WI38 (cell line): ENCODE results near the gene SLC25A18.
"Not testable (repeated sequence)": the region's sequence is repeated elsewhere in the genome, so short reads cannot be mapped to it uniquely, and the experiment has no call there.

ENCODE experiments used
- H3K4me3 ChIP-seq: 2 replicates; pipeline ENCODE4 v1.5.1; 2011; ENCODE audit warnings: low read depth, mild to moderate bottlenecking, control low read depth, low read length
- TF ChIP-seq, protein P1 (sequence below): IDR thresholded peaks from 2 replicates; pipeline ENCODE4 v1.5.1; 2012; ENCODE audit warnings: low read depth, mild to moderate bottlenecking, control low read depth, low read length

The SLC25A18 gene

DNA sequence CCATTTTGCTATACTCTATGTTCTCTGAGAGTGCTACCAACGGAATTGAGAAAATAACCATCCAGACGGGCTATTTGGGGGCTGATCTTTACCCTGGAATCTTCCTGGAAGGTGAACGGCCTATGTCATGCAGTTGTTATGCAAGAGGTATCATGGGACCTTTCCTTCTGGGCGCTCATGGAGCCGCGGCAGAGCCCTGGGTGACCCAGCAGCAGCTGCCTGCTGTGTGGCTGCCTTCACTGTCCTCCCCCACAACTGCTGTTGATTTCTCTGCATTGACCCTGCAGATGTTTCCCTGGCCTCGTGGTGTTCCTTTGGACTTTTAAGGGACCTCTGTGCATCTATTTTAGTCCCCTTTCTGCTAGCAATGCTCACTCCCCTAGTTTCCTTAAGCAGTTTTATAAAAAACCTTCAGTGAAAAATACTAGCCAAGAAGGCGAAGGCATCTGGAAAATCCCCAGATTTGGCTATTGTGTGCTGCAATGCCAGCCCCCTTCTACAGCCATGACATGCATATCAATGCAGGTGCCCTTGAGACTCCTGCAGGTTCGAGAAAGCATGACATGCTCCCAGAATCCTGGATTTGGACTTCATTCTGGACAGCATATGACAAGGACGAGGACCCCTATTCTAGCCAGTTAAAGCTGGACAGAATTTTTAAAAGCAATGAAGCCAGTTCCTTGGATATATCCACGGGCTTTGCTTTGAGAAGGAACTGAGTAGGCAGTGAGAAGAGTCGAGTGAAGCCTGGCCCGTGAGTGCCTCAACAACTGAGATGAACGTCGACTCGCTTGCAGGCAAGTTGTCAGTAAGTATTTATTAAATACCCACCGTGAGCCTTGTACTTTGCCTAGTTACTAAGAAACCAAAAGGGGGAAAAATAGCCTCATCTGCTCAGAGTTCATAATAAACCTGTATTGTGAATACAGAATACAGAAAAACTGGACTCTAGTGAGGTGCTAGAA, at the start of gene SLC25A18:
Gene SLC25A18 (plus strand): TSS at position 593 of the 965 bp plus-strand sequence. CDS start 16,447 bp downstream, outside the sequence.
- H3K4me3 ChIP-seq = no peak within 1 kb of the TSS
- TF ChIP-seq, protein P1, sequence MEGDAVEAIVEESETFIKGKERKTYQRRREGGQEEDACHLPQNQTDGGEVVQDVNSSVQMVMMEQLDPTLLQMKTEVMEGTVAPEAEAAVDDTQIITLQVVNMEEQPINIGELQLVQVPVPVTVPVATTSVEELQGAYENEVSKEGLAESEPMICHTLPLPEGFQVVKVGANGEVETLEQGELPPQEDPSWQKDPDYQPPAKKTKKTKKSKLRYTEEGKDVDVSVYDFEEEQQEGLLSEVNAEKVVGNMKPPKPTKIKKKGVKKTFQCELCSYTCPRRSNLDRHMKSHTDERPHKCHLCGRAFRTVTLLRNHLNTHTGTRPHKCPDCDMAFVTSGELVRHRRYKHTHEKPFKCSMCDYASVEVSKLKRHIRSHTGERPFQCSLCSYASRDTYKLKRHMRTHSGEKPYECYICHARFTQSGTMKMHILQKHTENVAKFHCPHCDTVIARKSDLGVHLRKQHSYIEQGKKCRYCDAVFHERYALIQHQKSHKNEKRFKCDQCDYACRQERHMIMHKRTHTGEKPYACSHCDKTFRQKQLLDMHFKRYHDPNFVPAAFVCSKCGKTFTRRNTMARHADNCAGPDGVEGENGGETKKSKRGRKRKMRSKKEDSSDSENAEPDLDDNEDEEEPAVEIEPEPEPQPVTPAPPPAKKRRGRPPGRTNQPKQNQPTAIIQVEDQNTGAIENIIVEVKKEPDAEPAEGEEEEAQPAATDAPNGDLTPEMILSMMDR = no peak

DNA sequence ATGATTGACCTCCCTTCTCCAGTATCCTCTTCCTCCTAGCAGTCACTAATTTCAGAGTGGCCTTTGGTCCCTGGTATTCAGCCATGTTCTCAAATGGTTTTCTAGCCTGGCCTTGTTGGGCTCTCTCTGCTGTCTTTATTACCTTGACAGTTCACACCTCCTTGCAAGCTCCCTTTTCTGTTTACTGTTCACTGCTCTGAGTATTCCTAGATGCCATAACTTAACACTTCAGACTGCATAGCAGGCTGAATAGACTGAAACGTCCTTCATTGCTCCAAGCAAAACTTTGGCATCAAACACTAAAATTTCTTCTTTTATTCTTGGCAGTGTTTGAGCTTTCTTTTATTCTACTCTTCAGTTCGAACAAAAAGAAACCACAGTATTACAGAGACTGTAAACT, 49.7 kb upstream of the SLC25A18 start:
- TF ChIP-seq, protein P1 = no peak
- H3K4me3 ChIP-seq = no peak overlapping the region

DNA sequence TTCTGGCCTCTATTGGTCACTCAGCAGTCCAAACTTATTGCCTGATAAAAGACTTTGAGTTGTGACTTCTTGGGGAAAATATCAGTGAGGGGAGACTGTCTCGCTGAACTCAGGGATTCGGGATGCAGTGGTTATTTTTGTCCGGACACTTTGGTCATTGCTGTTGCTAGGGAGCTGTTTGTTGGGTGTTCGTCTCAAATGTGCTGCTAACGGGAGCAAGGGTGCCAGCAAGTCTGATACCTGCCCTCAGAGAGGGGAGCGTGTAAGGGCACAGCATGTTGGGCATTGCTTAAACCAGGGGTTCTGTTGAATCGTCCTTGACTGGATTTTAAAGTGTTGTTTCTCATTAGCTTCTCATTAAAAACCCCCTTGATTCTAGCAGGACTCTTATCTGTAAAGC, 49.2 kb upstream of the SLC25A18 start:
- no peak overlapping the region for H3K4me3 ChIP-seq
- TF ChIP-seq, protein P1 = no peak

DNA sequence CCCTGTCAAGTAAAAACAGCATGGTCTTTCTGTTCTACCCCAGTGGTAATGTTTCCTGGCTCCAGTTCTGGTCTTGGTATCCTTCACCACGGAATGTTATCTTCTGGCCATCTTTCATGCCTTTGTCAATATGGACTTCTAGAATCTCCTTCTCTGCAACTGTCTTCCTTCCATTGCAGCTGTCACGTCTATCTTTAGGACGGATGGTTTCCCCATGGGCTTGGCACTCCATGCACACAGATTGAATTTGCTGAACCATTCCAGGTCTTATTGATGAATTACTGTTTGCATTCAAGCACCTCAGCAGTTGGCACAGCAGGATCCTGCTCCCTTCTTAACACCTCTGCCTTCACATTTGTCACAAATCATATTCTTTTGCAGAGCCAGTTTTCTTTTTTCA, 44.9 kb upstream of the SLC25A18 start:
- TF ChIP-seq, protein P1 = no peak
- no peak overlapping the region for H3K4me3 ChIP-seq

- H3K4me3 ChIP-seq = not testable (repeated sequence)
Observed at GRCh38 chr22:17521971-17522370, 41.3 kb upstream of the SLC25A18 start.

DNA sequence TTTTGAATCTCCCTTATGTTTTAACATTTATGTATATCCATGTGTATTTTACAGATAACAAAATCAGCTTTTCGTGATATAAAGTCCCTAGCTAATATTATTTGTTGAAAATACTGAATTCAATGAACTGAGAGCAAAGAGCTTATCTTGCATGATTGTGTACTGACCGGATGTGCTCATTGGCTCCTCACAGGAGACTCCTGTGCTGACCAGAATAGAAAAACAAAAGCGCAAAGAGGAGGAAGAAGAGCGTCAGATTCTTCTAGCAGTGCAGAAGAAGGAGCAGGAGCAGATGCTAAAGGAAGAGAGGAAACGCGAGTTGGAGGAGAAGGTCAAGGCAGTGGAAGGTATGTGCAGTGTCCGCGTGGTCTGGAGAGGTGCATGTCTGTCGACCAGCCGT, 39.4 kb upstream of the SLC25A18 start:
- TF ChIP-seq, protein P1 = no peak
- no peak overlapping the region for H3K4me3 ChIP-seq

DNA sequence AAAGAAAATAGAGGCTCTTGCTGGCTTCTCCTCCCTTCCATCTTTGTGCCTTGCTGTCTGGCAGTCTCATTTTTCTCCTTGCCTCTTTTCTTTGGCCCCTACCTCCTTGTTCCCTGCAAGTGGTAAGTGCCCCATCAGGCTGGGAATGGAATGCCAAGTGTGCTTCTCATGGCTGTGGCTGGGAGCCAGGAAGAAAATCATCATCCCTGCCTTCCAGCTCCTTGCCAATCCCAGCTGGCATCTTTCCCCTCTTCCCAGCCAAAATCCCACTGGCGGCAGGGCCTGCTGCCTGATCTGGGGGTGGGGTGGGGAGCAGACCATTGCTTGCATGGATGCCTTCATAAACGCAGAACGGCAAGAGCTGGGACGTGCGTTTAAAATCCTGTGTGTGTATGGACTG, 27.0 kb upstream of the SLC25A18 start:
- TF ChIP-seq, protein P1 = no peak
- no peak overlapping the region for H3K4me3 ChIP-seq
